ENCODE results near the gene OR7D4. TPM values are rescaled to one million over a fixed set of nuclear protein-coding genes. Genes with fewer than 3 reads are reported as not detected.
A peak's percentile ranks its signal among the peaks of the same experiment; 100 is the strongest.
"Not testable (repeated sequence)": the region's sequence is repeated elsewhere in the genome, so short reads cannot be mapped to it uniquely, and the experiment has no call there.

The OR7D4 gene
- polyA plus RNA-seq (2011; rRNA removed) (not detected in 2 replicates), polyA minus RNA-seq (2011; rRNA and poly(A)+ RNA removed) (not detected in 2 replicates)

GRCh38 chr19:9219489-9219888 is at the start of gene OR7D4:
Gene OR7D4 (minus strand): TSS chr19:9219589. CDS start chr19:9214837, 4,752 bp downstream.
- no peak for DNase-seq (ENCODE audit: low read depth)
- ChIA-PET POLR2A (no interaction called here), CTCF (interaction anchor here (2.2 kb wide), 1 partner anchor 14 kb away, joined by 9 read pairs; no protein-coding TSS in a partner anchor)
- Histone ChIP-seq H3K36me3 (ENCODE audit: control insufficient read depth, insufficient read depth, low read length) (no peaks in the 10 kb centered on the region), H3K4me3 (ENCODE audit: low read depth, low read length) (no peak within 1 kb of the TSS), H3K27me3 (ENCODE audit: control insufficient read depth, insufficient read depth, low read length) (no peaks in the 10 kb centered on the region)
- TF ChIP-seq, protein P1, sequence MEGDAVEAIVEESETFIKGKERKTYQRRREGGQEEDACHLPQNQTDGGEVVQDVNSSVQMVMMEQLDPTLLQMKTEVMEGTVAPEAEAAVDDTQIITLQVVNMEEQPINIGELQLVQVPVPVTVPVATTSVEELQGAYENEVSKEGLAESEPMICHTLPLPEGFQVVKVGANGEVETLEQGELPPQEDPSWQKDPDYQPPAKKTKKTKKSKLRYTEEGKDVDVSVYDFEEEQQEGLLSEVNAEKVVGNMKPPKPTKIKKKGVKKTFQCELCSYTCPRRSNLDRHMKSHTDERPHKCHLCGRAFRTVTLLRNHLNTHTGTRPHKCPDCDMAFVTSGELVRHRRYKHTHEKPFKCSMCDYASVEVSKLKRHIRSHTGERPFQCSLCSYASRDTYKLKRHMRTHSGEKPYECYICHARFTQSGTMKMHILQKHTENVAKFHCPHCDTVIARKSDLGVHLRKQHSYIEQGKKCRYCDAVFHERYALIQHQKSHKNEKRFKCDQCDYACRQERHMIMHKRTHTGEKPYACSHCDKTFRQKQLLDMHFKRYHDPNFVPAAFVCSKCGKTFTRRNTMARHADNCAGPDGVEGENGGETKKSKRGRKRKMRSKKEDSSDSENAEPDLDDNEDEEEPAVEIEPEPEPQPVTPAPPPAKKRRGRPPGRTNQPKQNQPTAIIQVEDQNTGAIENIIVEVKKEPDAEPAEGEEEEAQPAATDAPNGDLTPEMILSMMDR (IDR thresholded peaks at IDR 0.05; ENCODE audit: insufficient read depth, low read depth, low read length): no peak

- no peak for DNase-seq (ENCODE audit: low read depth)
- no peak overlapping the region for H3K4me3 ChIP-seq (ENCODE audit: low read depth, low read length)
- TF ChIP-seq, protein P1 (IDR thresholded peaks at IDR 0.05; ENCODE audit: insufficient read depth, low read depth, low read length): no peak
- H3K27me3 ChIP-seq (ENCODE audit: control insufficient read depth, insufficient read depth, low read length): no peaks in the 10 kb centered on the region
- POLR2A ChIA-PET: no interaction called here
- no peaks in the 10 kb centered on the region for H3K36me3 ChIP-seq (ENCODE audit: control insufficient read depth, insufficient read depth, low read length)
- CTCF ChIA-PET: no interaction called here
Observed at GRCh38 chr19:9251236-9251635, 31.8 kb upstream of the OR7D4 start.

DNA sequence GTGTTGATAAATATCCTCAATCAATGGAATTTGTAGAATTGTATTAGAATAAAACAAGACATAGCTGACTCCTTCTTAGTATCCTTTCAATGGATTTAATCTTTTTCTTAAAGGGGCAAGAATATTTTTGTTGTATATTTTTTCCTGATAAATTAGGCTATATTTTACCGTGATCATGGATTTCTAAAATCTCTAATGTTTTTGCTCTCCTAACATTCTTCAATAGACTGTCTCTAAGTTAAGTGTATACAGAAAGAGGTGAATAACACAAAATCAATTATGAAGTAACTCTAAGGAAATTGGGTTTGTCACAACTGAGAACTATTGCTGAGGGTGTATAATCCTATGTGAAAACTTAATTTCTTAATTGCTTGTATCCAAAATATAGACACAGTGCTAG is 31.2 kb upstream of the OR7D4 start, which contains the start of gene OR7E24:
Gene OR7E24, plus strand, starts transcription at position 301 of the 400 bp plus-strand sequence. CDS start 114 bp downstream, outside the sequence.
- H3K27me3 ChIP-seq (ENCODE audit: control insufficient read depth, insufficient read depth, low read length): no peaks in the 10 kb centered on the region
- DNase-seq (ENCODE audit: low read depth): no peak
- H3K4me3 ChIP-seq (ENCODE audit: low read depth, low read length): no peak within 1 kb of the TSS
- TF ChIP-seq, protein P1 (IDR thresholded peaks at IDR 0.05; ENCODE audit: insufficient read depth, low read depth, low read length): no peak
- ChIA-PET POLR2A (no interaction called here), CTCF (no interaction called here)
- H3K36me3 ChIP-seq (ENCODE audit: control insufficient read depth, insufficient read depth, low read length): no peaks in the 10 kb centered on the region

DNA sequence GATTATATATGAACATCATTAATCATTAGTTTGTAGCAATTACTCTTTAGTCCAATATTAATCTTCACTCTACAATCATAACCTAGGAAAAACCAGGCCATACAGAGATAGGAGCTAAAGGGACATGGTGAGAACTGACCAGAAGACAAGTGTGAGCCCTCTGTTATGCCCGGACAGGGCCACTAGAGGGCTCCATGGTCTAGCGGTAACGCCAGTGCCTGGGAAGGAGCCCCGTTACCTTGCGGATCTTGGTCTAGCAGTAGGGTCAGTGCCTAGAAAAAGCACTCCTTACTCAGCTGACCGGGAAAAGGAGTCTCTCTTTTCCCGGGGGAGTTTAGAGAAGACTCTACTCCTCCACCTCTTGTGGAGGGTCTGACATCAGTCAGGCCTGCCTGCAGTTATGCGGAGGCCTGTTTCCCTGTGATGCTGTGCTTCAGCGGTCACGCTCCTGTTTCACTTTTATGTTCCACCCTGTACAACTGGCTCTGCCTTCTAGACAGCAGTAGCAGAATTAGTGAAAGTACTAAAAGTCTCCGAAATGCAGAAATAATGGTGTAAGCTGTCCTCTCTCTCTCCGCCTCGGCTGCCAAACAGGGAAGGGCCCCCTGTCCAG is 13.8 kb downstream of the OR7D4 start:
- POLR2A ChIA-PET: no interaction called here
- Histone ChIP-seq H3K27me3 (ENCODE audit: control insufficient read depth, insufficient read depth, low read length) (no peaks in the 10 kb centered on the region), H3K36me3 (ENCODE audit: control insufficient read depth, insufficient read depth, low read length) (no peaks in the 10 kb centered on the region), H3K4me3 (ENCODE audit: low read depth, low read length) (peak overlapping the region; percentile 43)
- DNase-seq (ENCODE audit: low read depth): peak; percentile 2
- TF ChIP-seq, protein P1 (IDR thresholded peaks at IDR 0.05; ENCODE audit: insufficient read depth, low read depth, low read length): peak; percentile 91
- CTCF ChIA-PET: interaction anchor here (0.6 to 3.1 kb wide), 15 partner anchors 9 to 599 kb away, joined by 3 to 17 read pairs (median 4); no protein-coding TSS in a partner anchor

DNA sequence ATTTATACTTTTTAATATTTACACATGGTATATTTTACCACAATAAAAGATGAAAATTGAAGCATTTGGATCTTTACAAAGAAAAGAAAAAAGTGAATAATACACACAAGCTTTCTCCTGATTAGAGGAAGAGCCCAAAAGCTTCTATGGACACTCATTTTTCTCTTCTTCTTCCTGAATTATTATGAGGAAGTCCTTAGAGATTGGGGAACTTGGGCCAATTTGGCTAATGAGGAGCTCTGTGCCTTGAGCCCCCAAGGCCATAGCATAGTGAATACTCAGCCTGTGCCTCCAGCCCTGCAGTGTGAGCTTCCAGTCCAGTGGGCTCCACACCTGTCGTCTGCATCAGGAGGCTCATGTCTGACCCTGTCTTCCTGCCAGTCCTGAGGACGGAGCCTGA is 21.3 kb downstream of the OR7D4 start:
- H3K4me3 ChIP-seq (ENCODE audit: low read depth, low read length); H3K27me3 ChIP-seq (ENCODE audit: control insufficient read depth, insufficient read depth, low read length); POLR2A ChIA-PET; H3K36me3 ChIP-seq (ENCODE audit: control insufficient read depth, insufficient read depth, low read length); DNase-seq (ENCODE audit: low read depth): not testable (repeated sequence)
- CTCF ChIA-PET: interaction anchor here (0.6 kb wide), 1 partner anchor 38 kb away, joined by 3 read pairs; no protein-coding TSS in a partner anchor

Measured in BJ (cell line).